Measurements from ENCODE around the gene SLC4A3.
A peak's percentile ranks its signal among the peaks of the same experiment; 100 is the strongest.
"Not testable (repeated sequence)": the region's sequence is repeated elsewhere in the genome, so short reads cannot be mapped to it uniquely, and the experiment has no call there.

Gene SLC4A3

GRCh38 chr2:219648963-219649362, 21.5 kb downstream of the SLC4A3 start:
- DNase-seq (ENCODE audit: low read depth), result no peak

DNA sequence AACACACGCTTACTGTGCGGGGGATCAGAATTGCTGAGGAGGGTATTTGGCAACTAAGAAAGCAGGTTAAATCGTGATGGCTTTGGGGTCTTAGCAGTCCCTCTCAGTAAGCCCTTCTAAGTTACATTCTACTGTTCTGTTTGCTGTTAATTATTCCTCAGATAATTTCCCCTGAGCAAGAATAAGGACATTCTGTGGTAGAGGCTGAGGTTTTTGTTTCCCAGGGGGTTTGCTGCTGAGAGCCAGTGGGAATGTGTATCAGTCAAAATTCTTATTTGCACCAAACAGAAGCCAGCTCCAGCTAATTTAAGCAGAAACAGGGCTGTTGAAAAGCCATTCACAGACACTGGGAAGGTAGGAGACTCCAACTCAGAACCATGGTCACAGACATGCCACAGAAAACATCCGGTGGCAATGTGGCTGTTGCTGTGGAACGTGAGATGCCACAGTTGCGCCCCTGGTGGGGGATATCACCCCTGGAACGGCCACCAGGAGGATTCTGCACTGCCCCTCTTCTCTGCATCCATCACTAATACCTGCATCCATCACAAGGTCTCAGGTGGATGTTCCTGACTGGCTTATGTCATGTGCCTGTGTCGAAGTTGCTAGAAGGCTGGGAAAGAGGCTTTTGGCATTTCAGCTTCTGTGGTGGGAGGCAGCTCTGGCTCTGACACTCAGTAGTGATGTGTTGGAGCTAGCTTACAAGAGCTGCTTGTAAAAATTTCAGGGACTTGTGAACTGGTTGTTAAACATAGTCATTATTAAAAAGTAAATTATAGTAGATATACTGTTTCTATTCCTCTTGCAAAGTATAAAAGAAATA, 23.2 kb downstream of the SLC4A3 start:
- DNase-seq (ENCODE audit: low read depth), result no peak

DNA sequence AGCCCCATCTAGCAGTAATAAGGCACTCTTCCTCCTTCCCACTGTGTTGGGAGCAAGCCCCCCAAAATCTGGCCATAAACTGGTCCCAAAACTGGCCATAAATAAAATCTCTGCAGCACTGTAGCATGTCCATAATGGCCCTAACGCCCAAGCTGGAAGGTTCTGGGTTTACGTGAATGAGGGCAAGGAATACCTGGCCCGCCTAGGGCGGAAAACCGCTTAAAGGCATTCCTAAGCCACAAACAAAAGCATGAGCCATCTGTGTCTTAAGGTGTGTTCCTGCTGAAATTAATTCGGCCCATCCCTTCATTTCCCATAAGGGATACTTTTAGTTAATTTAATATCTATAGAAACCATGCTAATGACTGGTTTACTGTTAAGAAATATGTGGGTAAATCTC, 24.2 kb downstream of the SLC4A3 start:
- DNase-seq (ENCODE audit: low read depth), result not testable (repeated sequence)

DNA sequence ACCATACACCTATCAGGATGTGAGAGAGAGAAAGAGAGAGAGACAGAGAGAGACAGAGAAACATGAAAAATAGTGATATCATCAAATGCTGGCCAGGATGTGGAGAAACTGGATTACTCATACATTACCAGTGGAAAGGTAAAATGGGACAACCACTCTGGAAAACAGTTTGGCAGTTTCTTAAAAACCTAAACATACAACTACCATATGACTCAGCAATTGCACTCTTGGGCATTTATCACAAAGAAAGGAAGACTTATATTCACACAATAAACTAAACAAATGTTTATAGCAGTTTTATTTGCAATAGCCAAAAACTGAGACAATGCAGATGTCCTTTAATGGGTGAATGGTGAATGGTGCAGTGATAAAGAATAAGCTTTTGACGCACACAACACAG, 29.1 kb downstream of the SLC4A3 start:
- peak; percentile 33 for DNase-seq (ENCODE audit: low read depth)

- peak; percentile 57 for DNase-seq (ENCODE audit: low read depth)
These were observed 30.9 kb downstream of the SLC4A3 start for GRCh38 chr2:219658196-219658846.

DNA sequence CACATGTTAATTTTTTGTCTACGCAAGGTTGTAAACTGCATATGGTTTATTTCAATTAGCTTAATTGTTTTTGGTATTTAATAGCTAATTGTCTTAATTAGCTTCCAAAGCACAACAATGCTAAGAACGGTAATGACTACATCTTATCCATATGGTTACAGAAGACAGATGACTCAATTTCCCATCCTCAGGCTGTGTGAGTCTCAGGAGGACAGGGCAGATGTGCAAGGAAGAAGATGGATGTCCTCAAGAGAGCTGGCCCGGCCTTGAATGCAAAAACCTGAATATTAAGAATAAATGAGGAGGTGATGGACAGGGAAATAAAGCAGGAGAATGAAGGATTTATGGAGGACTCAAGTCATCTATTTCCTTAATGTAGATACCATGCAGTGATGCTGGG, 31.4 kb downstream of the SLC4A3 start:
- DNase-seq (ENCODE audit: low read depth), result no peak

DNA sequence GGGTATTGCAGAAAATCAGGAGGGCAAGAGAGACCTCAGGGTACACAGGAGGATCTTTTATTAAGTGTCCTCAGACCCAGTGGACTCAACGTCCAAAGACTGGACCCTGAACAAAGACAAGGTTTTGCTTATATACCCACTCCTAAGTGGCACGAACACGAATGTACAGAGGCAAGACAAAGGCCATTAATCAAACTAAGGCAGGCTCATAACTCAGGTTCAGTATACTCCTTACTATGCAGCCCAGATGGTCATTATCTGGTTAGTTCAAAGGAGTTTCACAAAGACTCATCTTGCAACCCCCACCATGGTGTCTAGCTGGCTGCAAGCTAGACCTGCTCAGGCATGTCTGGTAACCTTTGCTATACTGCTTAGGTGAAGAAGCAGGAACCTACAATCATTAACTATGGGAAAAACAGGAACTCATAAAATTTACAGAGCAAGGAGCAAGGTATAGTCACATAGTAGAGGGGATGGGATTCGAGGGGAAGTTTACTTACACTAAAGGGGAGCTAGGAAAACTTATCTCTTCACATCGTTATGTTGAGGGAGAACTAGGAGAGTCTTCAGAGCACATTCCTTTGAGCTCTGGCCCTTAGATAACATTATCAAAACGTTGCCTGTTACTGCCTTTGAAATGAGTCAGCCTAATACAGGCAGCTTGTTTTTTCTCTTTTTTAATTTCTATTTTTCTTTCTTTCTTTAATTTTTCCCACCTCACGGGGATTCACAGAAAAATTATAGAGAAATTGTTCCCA, 33.9 kb downstream of the SLC4A3 start:
- DNase-seq (ENCODE audit: low read depth), result peak; percentile 44

GRCh38 chr2:219661955-219662395, 34.5 kb downstream of the SLC4A3 start:
- DNase-seq (ENCODE audit: low read depth), result peak; percentile 69

DNA sequence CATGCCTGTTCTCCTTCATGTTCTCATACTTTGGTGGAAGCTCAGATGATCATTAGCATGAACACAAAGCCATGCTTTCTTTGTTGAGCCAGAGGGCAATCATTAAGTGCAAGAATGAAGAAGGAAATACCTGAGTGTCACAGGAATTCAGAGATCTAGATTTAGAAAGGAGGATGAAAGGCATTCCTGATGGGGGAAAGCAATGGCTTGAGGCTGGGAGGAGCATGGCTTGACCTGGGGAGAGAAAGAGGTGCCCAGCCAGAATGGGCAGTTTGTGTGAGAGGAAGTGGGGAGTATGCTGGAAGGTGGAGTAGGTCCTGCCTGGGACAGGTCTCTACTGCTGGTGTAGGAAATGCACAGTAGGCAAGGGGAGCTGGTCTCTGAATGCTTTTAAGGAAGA, 35.1 kb downstream of the SLC4A3 start:
- peak; percentile 25 for DNase-seq (ENCODE audit: low read depth)

GRCh38 chr2:219663116-219663762, 35.8 kb downstream of the SLC4A3 start:
- DNase-seq (ENCODE audit: low read depth), result no peak

DNA sequence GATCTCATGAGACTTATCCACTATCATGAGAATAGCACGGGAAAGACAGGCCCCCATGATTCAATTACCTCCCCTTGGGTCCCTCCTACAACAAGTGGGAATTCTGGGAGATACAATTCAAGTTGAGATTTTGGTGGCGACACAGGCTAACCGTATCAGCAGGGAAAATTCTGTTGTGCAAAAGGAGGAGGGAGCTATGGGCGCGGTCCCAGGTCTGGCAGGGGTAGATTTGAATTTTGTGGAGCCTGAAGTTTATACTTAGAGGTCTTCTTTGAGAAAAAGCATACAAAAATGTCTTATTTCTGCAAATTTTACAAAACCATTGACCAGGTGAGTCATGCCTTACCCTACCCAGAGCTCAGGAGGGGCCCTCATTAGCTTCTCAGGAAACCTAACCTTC, 36.6 kb downstream of the SLC4A3 start:
- DNase-seq (ENCODE audit: low read depth), result no peak

- DNase-seq (ENCODE audit: low read depth), result peak; percentile 43
These were observed 37.5 kb downstream of the SLC4A3 start for GRCh38 chr2:219664944-219665343.

DNA sequence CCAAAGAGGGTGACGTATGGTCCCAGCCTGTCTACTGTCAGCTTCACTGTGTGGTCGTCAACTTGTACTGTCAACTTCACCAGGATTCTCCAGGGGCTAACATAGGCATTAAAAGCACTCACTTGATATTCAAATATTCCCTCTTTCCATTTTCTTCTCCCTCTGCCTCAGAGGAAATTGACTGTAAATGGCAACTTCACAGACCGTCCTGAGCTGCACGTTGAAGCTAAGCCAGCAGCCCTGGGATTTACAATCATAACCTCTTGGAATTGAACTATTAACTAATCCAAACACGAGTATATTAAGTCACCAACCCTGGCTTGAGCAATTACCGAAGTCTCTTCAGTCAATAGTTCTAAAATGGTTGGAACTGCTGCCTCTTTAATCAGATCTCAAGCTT, 38.5 kb downstream of the SLC4A3 start:
- no peak for DNase-seq (ENCODE audit: low read depth)

GRCh38 chr2:219668316-219668715, 40.9 kb downstream of the SLC4A3 start:
- DNase-seq (ENCODE audit: low read depth), result no peak

- no peak for DNase-seq (ENCODE audit: low read depth)
These were observed 43.0 kb downstream of the SLC4A3 start for GRCh38 chr2:219670386-219670785.

GRCh38 chr2:219671279-219671678, 43.8 kb downstream of the SLC4A3 start:
- DNase-seq (ENCODE audit: low read depth), result no peak

DNA sequence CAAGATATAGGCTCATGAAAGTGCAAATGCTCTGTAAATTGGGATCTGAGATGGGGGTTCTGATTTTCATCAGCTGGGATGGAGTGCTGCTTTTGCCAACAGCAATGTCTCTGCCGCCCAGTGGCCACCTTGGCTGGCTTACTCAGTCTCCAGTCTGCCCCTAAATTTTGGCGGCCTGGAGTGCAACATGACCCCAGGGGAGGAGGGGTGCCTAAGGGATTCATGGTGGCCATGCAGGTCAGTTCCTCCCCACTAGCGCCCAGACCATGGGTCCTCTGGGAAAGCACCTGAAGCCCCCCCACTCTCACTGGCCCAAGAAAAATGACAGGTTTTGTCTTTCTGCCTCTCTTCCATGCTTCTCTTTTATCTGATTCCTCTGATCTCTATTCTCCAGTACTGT, 45.0 kb downstream of the SLC4A3 start:
- no peak for DNase-seq (ENCODE audit: low read depth)

- peak; percentile 35 for DNase-seq (ENCODE audit: low read depth)
These were observed 47.8 kb downstream of the SLC4A3 start for GRCh38 chr2:219675221-219675620.

DNA sequence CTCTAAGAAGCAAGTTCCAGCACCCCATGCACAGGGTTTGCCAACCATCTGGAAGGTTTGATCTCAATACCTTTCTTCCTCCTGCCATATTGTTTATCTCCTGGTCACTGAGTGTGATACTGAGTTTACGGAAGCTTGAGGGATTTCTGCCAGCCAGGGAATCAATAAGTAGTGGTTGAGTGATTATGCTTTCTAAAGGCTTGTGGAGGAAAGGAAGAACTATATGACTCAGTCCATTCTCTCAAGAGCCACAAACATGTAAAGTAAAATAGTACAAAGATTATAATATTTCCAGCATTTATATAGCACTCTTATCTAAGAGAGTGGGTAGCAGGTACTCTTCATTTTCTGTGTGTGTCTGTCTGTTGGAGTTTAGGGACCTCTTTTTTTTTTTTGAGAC, 49.2 kb downstream of the SLC4A3 start:
- DNase-seq (ENCODE audit: low read depth), result no peak

- DNase-seq (ENCODE audit: low read depth), result no peak
These were observed 51.6 kb downstream of the SLC4A3 start for GRCh38 chr2:219679041-219679440.

DNA sequence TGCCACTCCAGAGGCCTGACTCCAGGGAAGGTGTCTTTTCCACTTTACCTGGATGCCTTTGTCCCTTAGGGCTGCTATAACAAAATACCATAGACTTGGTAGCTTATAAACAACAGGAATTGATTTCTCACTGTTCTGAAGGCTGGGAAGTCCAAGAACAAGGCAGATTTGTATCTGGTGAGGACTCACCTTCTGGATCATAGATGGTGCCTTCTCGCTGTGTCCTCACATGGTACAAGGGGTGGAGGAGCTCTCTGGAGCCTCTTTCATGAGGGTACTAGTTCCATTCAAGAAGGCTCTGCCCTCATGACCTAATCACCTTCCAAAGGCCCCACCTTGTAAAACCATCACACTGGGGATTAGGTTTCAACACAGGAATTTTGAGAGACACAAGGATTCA, 52.1 kb downstream of the SLC4A3 start:
- DNase-seq (ENCODE audit: low read depth), result no peak

DNA sequence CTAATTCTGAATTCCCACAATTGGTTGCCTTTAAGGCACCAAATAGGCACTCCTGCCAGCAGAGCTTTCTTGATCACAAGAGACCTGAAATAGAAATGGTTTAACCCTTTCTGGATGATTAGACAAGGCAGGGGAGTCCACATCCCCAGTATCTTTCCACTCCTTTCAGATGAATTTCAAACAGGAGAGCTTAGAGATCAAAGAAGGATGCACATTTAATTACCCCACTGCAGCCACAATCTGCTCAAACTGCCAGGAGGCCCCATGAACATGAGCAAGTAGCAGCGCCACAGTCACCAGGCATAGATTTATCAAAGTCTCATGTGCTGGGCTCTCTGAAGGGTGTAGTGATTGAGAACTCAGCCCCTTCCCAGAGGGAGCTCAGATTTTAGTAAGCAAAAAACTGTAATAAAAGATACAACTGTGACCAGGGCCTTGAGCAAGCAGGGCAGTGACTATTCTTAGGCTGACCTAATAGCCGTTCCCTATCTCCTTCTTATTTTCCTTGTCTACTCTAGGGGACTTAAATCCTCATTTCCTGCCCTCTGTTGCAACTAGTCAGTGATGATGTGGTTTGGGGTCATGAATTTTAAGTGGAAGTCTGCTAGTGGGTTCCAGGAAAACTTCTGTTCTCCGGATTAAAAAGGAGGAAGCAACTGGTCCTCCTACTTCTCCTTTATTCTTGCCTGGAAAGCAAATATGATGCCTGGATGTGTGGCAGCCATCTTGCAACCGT, 53.7 kb downstream of the SLC4A3 start:
- no peak for DNase-seq (ENCODE audit: low read depth)

Measured in EH (cell line).